GM18951 (cell line): ENCODE measurements around the gene ANO4.

Experiments used
- POLR2A ChIP-seq: IDR thresholded peaks from 4 replicates; pipeline ENCODE4 v1.6.1; 2011; ENCODE audit warnings: mild to moderate bottlenecking; ENCODE audit not compliant: insufficient read length, insufficient read depth; ENCODE audit errors: extremely low read depth
- in situ Hi-C: fragments of 300-500 bp; cut with MboI; formaldehyde crosslinking; loops from one replicate; pipeline ENCODE4 v1.12.0; 2022; ENCODE audit warnings: low sequenced_read_pairs, mixed read lengths, inconsistent platforms; ENCODE audit not compliant: unreplicated experiment

Gene ANO4

DNA sequence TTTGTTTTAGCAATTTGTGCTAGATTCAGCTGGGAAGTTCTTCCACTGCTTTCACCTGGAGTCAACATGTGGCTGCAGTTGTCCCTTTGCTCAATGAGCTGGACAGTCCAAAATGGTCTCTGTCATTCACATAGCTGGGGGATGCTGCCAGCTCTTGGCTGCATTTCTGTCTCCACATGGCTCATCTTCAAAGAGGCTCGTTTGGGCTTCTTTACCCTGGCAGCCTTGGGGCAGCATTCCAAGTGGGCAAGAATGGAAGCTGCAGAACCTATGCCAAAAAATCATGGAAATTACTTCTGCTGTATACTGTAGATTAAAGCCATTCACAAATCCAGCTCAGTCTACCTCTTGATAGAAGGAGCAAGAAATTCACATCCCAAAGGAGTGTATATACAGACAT, 216.3 kb downstream of the ANO4 start:
- no peak for TF ChIP-seq POLR2A
- in situ Hi-C loops = no loop called here

DNA sequence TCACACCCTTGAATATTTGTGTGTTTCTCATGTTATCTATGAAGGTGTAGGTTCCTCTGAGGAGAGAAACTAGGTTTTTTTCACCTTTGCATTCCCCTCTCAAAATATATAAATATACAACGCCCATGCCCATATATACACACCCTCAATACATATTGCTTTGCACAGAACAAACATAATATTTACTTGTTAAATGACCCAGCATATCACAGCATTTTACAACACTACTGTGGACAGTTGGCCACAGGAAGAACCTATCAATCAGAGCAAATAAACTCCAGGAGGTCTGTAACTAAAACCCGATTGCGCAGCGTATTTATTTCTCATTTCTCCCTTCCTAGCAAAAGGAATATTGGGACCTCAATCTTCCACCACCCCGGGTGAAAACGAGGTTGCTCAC, 219.4 kb downstream of the ANO4 start:
- in situ Hi-C loops = no loop called here
- TF ChIP-seq POLR2A = no peak

DNA sequence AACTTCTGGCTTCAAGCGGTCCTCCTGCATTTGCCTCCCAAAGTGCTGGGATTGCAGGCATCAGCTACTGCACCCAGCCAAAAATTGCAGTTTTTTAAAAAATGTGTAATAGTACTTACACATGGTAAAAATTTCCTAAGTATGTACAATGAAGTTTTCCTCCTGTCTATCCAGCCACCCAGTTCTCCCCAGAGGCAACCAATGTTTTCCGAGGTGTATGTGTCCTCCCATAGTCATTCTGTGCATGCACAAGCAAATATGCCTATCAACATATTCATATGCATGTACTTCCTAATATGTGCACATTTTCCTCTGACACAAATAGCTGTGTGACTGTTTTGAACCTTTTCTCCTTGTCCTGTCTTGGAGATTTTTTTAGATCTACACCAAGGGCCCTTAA, 220.5 kb downstream of the ANO4 start:
- no peak for TF ChIP-seq POLR2A
- in situ Hi-C loops = no loop called here

DNA sequence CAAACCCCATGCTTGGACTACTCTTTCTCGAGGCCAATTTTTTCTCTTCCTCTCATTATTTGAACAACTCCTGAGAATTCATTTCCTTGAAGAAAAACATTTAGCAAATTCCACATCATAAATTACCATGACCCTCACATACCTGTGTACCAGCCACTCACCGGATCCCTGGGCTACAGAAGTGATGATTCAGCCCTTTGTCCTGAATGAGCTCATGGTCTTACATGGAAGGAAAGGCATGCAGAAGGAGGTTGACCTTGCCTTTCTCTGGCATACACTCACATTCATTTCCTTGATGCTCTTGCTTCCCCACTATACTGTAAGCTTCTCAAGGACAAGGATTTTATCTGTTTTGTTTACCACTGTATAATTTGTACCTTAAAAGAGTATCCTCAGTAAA, 224.0 kb downstream of the ANO4 start:
- in situ Hi-C loops = no loop called here
- no peak for TF ChIP-seq POLR2A

DNA sequence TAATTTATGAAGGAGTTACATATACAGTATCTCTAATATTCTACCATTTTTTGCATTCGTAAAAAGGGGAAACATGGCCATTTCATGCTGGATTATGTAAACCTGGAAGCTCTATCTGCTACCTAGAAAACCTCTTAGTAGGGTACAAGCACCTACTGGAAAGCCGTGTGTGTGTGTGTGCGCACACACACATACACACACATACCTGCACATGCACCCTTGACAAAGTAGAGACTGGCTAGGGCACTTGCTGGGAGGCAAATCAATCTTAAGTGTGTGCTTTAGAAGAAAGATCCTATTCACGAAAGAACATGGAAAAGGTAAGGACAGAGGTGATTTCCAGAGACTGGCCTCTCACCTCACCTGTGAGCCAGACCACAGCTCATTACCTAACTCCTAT, 224.6 kb downstream of the ANO4 start:
- no peak for TF ChIP-seq POLR2A
- in situ Hi-C loops = no loop called here

DNA sequence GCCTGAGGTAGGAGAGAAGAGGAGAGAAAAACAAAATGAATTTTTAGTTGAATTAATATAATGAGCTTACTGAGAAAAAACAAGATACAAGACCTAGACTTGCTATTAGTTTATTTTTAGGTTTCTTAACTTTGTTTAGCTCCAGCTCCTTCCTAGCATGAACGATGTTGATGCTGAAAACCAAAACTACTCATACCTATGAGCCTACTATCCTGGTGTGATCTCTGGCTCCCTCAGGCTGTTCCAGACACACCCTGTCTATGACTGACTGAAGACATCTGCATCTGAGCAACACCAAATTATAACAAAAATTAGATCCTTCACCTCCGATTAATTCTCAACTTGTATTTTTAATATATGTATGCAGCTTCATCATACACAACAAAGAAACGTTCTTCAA, 225.1 kb downstream of the ANO4 start:
- in situ Hi-C loops = no loop called here
- no peak for TF ChIP-seq POLR2A

DNA sequence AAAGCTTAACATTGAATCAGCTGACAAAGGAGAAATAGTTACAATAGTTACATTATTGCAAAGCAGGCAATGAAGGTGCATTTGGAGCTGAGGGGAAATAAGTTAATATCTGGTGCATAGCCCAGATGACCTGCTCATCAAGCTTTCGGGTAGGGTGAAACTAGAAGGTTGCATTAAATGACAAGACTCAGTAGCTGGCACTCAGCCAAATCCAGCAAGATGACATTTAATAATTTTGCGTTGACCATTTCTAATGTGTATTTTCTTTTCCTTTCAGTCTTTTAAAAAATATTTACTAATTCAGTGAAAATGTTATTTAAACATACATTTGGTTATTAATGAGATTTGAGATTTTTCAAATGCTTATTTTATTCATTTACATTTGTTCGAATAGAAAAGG, 226.9 kb downstream of the ANO4 start:
- in situ Hi-C loops = no loop called here
- no peak for TF ChIP-seq POLR2A

DNA sequence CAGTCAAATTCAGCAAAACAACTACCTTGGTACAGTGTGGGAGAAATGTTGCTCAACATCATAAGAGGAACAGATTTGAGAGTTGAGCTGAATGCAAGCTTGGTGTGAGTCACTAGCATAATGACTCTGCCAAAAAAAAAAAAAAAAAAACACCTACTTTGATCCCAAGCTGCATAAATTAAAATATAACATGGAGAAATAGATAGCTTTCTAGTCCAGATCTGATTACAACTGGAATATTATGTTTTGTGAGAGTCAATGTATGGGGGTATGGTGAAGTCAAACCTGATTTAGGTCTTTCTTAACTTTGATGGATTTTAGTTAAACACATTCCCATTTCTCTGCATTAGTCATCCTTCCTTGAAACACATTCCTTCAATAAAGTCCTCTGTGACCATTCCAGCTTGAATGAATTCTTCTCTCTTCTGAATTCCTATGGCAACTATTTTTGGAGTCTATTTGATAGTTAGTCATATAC, 227.4 kb downstream of the ANO4 start:
- in situ Hi-C loops = no loop called here
- TF ChIP-seq POLR2A = no peak

DNA sequence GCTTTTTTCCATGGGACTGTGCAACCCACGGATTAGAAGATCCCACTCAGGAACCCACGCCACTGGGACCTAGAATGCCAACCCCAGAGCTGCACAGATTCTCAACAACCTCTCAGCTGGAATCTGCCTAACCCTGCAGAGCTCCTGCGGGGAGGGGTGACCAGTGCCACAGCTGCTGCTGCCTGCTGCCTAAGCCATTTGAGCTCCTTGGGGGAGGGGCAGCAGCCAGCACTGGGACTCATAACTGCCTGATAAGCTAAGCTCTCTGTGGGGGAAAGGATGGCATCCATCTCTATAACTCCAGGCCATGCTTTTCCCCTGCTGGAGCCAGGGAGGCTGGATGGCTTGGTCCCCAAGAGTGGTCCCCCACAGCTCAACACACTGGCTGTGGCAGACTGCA, 232.6 kb downstream of the ANO4 start:
- no peak for TF ChIP-seq POLR2A
- in situ Hi-C loops = no loop called here

DNA sequence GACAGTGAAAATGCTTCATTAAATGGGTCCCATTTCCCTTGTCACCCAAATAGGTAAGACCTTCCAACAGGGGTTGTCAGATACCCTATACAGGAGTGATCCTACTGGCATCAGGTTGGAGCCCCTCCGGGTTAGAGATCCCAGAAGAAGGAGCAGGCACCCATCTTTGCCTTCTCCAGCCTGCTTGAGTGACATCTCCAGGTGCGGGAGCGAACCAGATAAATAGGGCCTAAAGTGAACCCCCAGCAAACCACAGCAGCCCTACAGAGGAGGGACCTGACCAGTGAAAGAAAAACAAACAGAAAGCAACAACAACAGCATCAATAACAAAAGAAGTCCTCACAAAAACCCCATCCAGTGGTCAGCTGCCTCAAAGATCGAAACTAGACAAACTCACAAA, 233.2 kb downstream of the ANO4 start:
- in situ Hi-C loops = no loop called here
- TF ChIP-seq POLR2A = no peak

DNA sequence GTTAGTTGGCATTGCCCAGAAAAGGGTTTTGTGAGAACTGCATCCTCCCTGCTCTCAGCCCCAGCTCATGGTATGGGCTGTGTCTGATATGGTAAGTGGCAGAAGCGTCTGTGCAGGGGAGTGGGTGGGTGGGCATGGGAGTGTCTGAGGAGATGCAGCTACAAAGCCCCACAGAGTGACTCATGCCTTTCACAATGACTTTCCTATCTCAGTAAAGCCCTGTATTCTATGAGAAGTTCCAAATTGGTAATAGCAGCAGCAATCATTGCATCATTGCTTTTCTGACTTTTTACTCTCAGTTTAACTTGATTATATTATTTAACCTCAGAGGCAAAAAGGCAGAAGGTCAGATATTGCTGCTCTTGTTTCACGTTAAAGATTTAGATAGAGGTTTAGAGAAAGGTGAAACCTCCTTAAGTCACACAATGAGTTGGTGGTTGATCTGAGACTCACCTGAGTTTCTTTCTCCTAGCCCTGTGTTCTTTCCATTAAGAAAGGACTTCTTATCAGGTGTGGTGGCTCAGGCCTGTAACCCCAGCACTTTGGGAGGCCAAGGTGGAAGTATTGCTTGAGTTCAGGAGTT, 243.8 kb downstream of the ANO4 start:
- no peak for TF ChIP-seq POLR2A

DNA sequence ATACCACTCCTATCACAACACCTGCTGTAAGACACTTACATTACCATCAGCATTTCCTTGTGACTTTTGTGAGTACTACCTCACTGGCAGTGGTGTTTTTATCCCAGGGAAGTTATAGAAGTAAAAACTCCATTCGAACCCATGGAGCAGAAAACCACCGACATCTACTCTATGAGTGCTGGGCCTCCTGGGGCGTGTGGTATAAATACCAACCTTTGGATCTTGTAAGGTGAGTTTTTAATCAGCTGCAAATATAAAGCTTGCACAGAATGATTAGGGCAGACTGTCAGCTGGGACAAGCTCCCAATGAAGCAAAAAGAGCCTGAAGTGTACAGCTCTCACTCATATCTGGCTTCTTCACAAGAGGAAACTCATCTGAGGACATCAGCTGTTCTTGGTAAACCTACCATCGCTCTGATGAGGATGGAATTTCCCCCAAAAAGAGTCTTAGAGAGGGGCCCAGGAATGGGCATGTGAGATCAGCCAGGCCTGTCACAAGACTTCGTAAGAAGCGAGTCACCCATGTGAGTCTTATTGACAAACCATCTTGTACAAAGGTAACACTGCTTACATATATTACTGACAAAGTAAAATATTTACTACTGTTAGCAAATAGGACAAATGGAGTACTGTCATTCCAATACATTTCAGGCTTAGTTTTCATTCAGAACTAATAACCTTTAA, 245.4 kb downstream of the ANO4 start:
- TF ChIP-seq POLR2A = no peak
- in situ Hi-C loops = no loop called here

More for the DNA sequence above, 243.8 kb downstream of the ANO4 start:
- in situ Hi-C loops = no loop called here

DNA sequence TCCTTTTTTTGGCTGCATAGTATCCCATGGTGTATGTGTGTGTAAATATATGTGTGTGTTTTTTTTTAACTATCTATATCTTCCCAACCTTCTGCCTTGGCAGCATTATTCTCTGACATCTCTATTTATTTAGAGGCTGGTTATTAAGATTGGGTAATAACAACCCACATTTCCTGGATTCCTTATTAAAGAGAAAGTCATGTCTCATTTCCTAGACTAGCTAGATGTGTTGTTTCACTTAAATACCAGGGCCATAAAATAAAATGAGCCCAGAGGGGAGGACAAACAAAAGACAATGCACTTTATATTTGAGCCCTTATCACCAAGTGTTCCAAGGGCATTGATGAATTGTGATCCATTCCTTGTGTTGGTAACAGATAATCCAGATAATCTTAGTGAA, 246.4 kb downstream of the ANO4 start:
- TF ChIP-seq POLR2A = no peak
- in situ Hi-C loops = no loop called here

DNA sequence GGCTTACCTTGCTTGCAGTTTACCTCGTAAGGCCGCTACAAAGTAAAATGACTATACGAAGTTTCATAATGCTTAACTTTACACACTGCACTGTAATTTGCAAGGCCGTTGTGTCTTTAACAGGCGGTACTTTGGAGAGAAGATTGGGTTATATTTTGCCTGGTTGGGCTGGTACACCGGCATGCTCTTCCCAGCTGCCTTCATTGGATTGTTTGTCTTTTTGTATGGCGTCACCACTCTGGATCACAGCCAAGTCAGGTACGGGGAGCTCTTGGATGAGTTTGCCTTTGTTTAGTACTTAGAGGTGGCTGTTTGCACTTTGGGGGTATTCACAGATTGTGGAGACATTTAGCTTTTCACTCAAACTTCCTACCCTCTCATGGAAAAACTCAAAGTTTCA, 247.6 kb downstream of the ANO4 start:
- in situ Hi-C loops = no loop called here
- no peak for TF ChIP-seq POLR2A
